Measurements from ENCODE around the gene MICAL1. TPM values are rescaled to one million over a fixed set of nuclear protein-coding genes. Genes with fewer than 3 reads are reported as not detected.

The MICAL1 gene
- 112 TPM for total RNA-seq

GRCh38 chr6:109455437-109456110 lies at the start of gene MICAL1:
Gene MICAL1, minus strand, starts transcription at chr6:109455772. Its CDS starts 1,576 bp downstream, at chr6:109454196.
- DNase-seq (ENCODE audit: low read depth in 2 of 3, low spot score in 2 of 3): peak; percentile 54 to 90 (median 89)

- DNase-seq (ENCODE audit: low read depth in 2 of 3, low spot score in 2 of 3): no peak
Measured at GRCh38 chr6:109503327-109504224, 48.0 kb upstream of the MICAL1 start.

- DNase-seq (ENCODE audit: low read depth in 2 of 3, low spot score in 2 of 3): no peak
Measured at GRCh38 chr6:109498936-109499335, 43.4 kb upstream of the MICAL1 start.

GRCh38 chr6:109498052-109498451 lies 42.5 kb upstream of the MICAL1 start:
- DNase-seq (ENCODE audit: low read depth in 2 of 3, low spot score in 2 of 3): no peak

- no peak for DNase-seq (ENCODE audit: low read depth in 2 of 3, low spot score in 2 of 3)
Measured at GRCh38 chr6:109496036-109496772, 40.6 kb upstream of the MICAL1 start.

- DNase-seq (ENCODE audit: low read depth in 2 of 3, low spot score in 2 of 3): peak in 1 of 3 donors; percentile 68
Measured at GRCh38 chr6:109493865-109494264, 38.3 kb upstream of the MICAL1 start.

GRCh38 chr6:109491207-109491938 lies 35.8 kb upstream of the MICAL1 start:
- DNase-seq (ENCODE audit: low read depth in 2 of 3, low spot score in 2 of 3): peak in 1 of 3 donors; percentile 20

- no peak for DNase-seq (ENCODE audit: low read depth in 2 of 3, low spot score in 2 of 3)
Measured at GRCh38 chr6:109490713-109491112, 35.1 kb upstream of the MICAL1 start.

GRCh38 chr6:109488001-109488400 lies 32.4 kb upstream of the MICAL1 start:
- no peak for DNase-seq (ENCODE audit: low read depth in 2 of 3, low spot score in 2 of 3)

GRCh38 chr6:109486068-109486467 lies 30.5 kb upstream of the MICAL1 start:
- DNase-seq (ENCODE audit: low read depth in 2 of 3, low spot score in 2 of 3): no peak

GRCh38 chr6:109485266-109485935 lies 29.8 kb upstream of the MICAL1 start:
- DNase-seq (ENCODE audit: low read depth in 2 of 3, low spot score in 2 of 3): no peak

GRCh38 chr6:109484122-109484521 lies 28.6 kb upstream of the MICAL1 start:
- no peak for DNase-seq (ENCODE audit: low read depth in 2 of 3, low spot score in 2 of 3)

- no peak for DNase-seq (ENCODE audit: low read depth in 2 of 3, low spot score in 2 of 3)
Measured at GRCh38 chr6:109483735-109484057, 28.1 kb upstream of the MICAL1 start.

- peak; percentile 79 to 93 (median 92) for DNase-seq (ENCODE audit: low read depth in 2 of 3, low spot score in 2 of 3)
Measured at GRCh38 chr6:109482905-109483734, 27.5 kb upstream of the MICAL1 start, which contains the start of gene ZBTB24. Gene ZBTB24, minus strand, starts transcription at chr6:109483219. Its CDS starts 1,193 bp downstream, at chr6:109482026.

GRCh38 chr6:109480993-109481480 lies 25.5 kb upstream of the MICAL1 start:
- DNase-seq (ENCODE audit: low read depth in 2 of 3, low spot score in 2 of 3): no peak

GRCh38 chr6:109478841-109479624 lies 23.5 kb upstream of the MICAL1 start:
- no peak for DNase-seq (ENCODE audit: low read depth in 2 of 3, low spot score in 2 of 3)

- DNase-seq (ENCODE audit: low read depth in 2 of 3, low spot score in 2 of 3): no peak
Measured at GRCh38 chr6:109478222-109478805, 22.7 kb upstream of the MICAL1 start.

GRCh38 chr6:109477725-109478124 lies 22.2 kb upstream of the MICAL1 start:
- DNase-seq (ENCODE audit: low read depth in 2 of 3, low spot score in 2 of 3): no peak
